HEK293T (cell line): ENCODE measurements around the gene CCL4L2.
"Not testable (repeated sequence)": the region's sequence is repeated elsewhere in the genome, so short reads cannot be mapped to it uniquely, and the experiment has no call there.

ENCODE experiments used
- CTBP1 ChIP-seq: fragments of 450-650 bp; IDR thresholded peaks from 2 replicates; pipeline ENCODE4 v1.6.1; 2016; ENCODE audit warnings: borderline replicate concordance
- PKNOX1 ChIP-seq: fragments of 450-650 bp; IDR thresholded peaks from 2 replicates; pipeline ENCODE4 v1.6.1; 2016
- SUZ12 ChIP-seq: fragments of 450-650 bp; IDR thresholded peaks from 2 replicates; pipeline ENCODE4 v1.6.1; 2016; ENCODE audit warnings: mild to moderate bottlenecking

GRCh38 chr17:36221581-36222100 is 10.8 kb downstream of the CCL4L2 start:
- not testable (repeated sequence) for TF ChIP-seq PKNOX1, SUZ12, CTBP1
